Activated gamma-delta T cell treated with Interleukin-2 at 50 U/mL for 16 hours (primary cell): ENCODE results near the gene HECTD2.
"Not testable (repeated sequence)": the region's sequence is repeated elsewhere in the genome, so short reads cannot be mapped to it uniquely, and the experiment has no call there.

Experiments used
- DNase-seq: peaks from one replicate; pipeline ENCODE4 v3.0.0-alpha.2; 2020

HECTD2 gene

GRCh38 chr10:91479583-91479982, 69.4 kb downstream of the HECTD2 start:
- DNase-seq: no peak

- no peak for DNase-seq
Measured at GRCh38 chr10:91487911-91488582, 77.9 kb downstream of the HECTD2 start.

DNA sequence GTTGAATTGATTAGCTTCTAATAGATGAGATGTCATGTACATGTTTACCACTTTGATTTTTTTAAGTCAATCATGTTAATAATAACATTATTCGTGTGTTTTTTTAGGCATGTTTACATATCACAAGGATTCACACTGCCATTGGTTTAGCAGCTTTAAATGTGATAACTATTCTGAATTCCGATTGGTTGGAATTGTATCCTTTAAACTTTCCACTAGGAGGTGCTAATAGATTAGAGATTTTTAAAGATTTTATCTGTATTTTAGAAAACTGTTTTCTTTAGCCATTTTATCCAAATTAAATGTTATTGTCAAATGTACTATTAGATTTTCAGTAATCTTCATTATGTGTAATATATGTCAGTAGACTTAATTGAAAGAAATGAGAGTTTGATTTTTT, 83.2 kb downstream of the HECTD2 start:
- no peak for DNase-seq

DNA sequence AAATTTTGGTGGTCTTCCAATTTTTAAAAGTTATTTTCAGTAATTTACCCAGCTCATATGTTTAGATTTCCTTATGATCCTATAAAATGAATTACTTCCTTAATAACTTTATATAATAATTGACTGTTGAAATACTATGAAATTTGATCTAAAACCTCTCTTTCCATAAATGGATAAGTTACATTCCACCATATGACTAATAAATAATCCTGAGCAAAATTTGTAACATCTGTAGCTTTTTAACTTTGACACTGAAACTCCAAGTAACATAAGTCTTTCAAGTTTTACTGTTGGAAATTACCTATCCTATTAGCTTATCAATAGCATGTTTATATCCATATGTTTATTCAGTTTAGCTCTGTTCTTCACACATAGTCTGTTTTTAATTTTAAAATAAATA, 85.3 kb downstream of the HECTD2 start:
- DNase-seq: no peak

DNA sequence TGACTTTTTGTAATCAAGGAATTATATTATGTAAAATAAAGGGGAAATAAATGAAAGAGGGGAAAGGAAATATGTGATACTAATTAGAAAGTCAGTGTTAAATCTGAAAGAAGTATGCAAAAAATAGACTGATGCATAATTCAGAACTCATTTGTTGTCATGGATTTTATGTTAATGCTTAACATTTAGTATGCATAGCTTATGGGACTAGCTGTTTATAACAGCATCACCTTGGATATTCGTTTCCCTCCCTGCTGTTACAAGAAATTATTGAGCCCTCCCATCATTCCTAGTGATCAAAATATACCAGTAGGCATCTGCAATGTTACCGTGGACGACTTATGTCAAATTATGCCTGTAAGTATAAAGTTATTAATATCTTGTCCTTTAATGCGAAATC, 85.9 kb downstream of the HECTD2 start:
- DNase-seq: no peak

- DNase-seq: no peak
Measured at GRCh38 chr10:91511549-91512330, 101.6 kb downstream of the HECTD2 start.

DNA sequence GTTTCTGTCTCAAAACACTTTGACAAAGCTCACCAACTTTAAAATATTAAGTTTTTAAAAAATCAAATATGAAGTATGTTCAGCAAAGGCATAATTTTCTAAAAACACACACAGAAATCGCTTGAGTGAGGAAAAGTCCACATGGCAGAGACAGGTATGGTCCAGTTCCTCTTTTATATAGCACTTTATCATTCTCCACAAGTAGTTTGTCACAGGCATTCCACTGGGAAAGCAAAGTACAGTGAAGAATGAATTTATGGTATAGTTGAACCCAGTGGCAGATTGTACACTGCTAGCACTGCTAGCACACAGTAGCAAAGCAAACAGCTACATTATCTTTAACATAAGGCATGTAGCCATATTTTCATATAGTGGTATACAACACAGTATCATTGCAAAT, 102.3 kb downstream of the HECTD2 start:
- DNase-seq: no peak

DNA sequence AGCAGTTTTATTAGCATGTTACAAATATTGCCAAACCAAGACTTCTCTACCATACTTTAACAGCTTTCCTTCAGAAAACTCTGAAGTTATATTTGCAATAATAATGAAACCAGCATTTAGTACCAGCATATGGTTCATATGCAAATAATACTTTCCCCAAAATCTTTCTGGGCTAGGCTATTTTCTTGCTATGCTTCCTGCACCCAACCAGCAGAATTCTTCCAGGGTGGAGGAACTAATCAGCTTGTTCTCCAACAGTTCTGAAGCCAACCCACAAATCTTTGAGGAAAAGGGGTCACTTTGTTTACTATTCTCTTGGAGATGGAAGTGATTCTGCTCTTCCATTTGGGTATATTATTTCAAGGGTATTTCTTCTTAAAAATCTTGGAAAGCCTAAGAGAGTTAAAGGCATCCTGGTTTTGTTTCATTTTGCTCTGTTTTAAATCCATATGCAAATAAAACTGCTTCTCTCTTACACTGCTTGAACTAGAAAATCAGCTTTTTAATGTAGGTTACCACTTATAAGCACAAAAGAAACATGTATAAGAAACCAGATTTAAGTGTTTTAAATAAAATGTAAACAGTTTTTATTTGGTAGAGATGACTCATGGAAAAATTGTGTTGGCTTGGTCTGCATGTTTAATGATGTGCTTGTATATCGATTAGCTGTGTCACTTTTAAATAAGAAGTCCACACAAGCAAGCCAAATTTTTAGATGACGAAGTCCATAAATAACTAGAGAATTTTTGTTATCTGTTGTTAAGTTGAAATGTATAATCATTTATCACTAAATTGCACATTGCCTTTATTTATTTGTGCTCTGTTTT, 103.7 kb downstream of the HECTD2 start:
- no peak for DNase-seq

- no peak for DNase-seq
Measured at GRCh38 chr10:91514787-91515186, 104.6 kb downstream of the HECTD2 start.

GRCh38 chr10:91517394-91517793, 107.2 kb downstream of the HECTD2 start:
- DNase-seq: no peak

GRCh38 chr10:91519899-91520514, 109.9 kb downstream of the HECTD2 start:
- no peak for DNase-seq

DNA sequence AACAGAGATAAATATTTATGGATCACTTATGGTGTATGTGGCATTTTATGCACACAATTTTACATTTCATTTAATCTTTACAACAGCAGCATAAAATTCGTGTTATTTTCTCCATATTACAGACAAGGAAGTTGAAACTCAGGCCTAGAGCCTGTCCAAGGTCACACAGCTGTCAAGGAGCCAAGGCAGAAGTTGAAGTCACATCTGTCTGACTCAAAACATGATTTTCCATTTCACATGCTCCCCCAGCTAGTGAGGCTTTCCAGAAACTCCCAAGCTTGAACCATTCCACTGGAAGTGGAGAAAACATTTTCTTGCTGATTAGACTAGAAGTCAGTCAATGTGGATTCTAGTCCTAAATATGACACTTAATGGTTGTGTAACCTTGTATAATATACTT, 110.5 kb downstream of the HECTD2 start:
- no peak for DNase-seq

- DNase-seq: no peak
Measured at GRCh38 chr10:91521439-91521838, 111.3 kb downstream of the HECTD2 start.

DNA sequence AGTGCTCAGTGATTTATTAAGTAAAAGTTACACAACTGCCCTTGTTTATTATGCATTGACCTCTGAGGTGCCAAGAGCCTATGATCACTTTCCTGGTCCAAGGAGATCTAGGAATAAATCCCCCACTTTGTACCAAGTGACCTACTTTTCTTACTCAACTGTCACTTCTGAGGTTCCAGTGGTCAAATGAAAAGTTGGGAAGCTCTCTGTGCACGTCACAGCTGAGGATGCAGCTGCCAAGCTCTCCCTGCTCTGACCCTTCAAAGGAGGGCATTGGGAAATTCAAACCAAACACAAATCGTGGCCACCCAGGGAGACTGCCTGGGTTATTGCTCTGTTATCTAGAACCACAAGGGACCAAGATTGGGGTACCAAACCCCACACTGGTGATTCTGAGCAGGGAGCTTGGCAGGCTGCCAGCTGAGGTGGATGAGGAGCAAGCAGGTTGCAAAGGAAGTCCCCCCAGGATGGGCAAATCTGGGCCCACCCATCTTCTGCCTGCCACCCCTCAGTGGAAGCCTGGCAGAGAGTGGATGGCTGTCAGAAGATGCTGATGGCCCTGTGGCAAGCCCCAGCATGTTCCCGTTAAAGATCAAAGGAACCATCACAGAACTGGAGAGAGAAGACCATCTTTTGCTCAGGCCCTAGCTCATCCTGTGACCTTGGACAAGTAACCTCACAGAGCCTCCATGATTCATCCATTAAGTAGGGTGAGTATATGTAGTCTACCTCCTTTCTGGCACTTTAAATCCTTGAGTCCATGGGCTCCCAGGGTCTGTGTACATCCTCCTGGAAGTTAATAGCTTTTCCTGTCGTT, 116.0 kb downstream of the HECTD2 start:
- no peak for DNase-seq

DNA sequence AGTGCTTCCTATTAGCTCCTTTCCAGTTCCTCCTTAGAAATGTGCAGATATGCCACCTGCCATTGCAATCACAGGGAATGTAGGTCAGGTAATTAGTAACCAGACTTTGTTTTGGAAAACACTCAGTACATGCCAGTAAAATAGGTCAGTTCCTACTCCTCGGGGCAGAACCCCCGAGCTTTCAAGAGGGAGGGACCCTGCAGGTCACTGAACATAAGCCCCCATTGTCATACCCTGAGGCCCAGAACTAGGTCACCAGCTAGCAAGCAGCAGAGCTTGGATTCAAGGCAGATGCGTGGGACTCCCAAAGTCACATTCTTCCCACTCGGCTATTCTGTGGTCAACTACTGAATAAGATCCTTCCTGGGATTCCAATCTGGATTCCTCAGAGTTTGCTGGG, 117.9 kb downstream of the HECTD2 start:
- DNase-seq: no peak

DNA sequence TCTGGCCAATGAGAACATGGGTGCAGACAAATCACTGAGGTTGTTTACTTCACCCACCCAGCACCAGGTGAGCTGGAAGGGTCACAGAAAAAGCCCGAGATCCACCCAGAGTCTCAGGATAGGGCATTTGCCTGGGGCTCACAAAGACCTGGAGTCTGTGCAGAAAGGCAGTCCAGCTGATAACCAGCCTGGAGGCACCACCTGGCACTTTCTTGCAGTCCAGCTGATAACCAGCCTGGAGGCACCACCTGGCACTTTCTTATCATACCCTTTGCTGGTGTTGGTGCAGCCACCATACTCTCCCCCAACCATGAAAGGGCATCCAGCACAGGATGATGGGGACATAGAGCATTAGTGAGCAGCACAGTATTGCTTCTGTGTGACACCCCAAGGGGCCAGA, 118.6 kb downstream of the HECTD2 start:
- no peak for DNase-seq

- DNase-seq: not testable (repeated sequence)
Measured at GRCh38 chr10:91534789-91535188, 124.6 kb downstream of the HECTD2 start.

DNA sequence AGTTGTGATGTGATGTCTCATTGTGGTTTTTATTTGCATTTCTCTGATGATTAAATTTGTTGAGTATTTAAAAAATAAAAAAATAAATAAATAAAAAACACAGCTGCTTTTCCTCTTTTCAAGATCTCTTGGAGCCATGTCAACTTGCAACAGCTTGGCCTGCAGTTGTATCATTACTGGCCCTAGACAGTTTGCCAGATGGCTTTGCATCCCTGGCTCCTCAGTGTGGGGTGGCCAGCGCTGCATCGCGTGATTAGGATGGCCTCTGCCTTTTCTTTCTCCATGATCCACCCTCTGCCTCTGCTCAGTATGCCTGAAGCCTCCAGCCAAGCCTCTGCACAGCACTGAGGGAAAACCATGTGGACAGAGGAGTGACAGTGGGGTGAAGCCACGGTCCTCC, 126.0 kb downstream of the HECTD2 start:
- DNase-seq: no peak

DNA sequence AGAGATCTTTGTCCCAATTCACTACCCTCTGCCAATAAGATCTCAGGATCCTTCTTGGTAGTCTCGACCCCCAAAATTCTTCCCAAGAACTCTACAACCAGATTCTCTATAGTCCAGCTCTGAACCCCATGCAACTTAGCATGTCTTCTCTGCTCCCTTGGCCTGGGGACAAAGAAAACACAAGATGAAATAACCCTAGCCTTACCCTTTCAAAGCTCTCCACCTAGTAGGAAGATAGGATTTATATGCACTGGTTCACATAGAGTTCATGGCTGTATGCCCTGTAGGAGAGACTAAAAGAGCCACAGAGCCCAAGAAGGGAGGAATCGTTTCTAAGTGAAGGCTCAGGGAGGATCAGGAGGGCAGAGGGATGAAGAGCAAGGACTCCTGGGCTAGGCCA, 126.6 kb downstream of the HECTD2 start:
- no peak for DNase-seq

- DNase-seq: no peak
Measured at GRCh38 chr10:91537614-91538383, 127.7 kb downstream of the HECTD2 start.

GRCh38 chr10:91539930-91540329, 129.8 kb downstream of the HECTD2 start:
- DNase-seq: no peak

DNA sequence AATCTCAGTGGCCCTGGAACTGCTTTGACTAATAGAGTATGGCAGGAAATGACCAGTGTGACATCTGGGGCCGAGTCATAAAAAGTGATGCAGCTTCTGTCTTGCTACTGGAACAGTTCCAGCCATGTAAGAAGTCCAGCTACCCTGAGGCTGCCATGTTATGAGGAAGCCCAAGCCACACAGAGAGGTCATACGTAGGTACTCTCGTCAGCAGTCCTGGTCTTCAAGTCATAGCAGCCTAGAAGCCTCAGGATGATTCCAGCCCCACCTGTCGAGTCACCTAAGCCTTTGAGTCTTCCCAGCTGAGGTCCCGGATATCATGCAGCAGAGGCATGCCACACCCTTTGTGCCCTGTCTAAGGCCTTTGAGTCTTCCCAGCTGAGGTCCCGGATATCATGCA, 130.6 kb downstream of the HECTD2 start:
- DNase-seq: no peak
